BJ (cell line): ENCODE data around the gene TNFAIP1. TPM values are rescaled to one million over a fixed set of nuclear protein-coding genes. Genes with fewer than 3 reads are reported as not detected.
"Not testable (repeated sequence)": the region's sequence is repeated elsewhere in the genome, so short reads cannot be mapped to it uniquely, and the experiment has no call there.

Experiments
- CTCF ChIA-PET: fragments of 350-600 bp; formaldehyde crosslinking; extraction: SDS; loops from one replicate; lab custom pipeline; 2021; ENCODE audit warnings: antibody characterized with exemption, inconsistent platforms; lab: Yijun Ruan, JAX
- POLR2A ChIA-PET: fragments of 300-600 bp; sonication (Branson Sonifier 250); formaldehyde crosslinking; extraction: SDS; loops from one replicate; lab custom pipeline; 2021; ENCODE audit warnings: antibody characterized with exemption; lab: Charles Lee
- DNase-seq: peaks from one replicate; pipeline ENCODE4 v3.0.0-alpha.2; 2011; ENCODE audit warnings: low read depth
- H3K27me3 ChIP-seq: 2 replicates; pipeline ENCODE4 v1.6.0; 2011; ENCODE audit warnings: low read length; ENCODE audit not compliant: control insufficient read depth, insufficient read depth
- H3K36me3 ChIP-seq: 2 replicates; pipeline ENCODE4 v1.5.1; 2011; ENCODE audit warnings: low read length; ENCODE audit not compliant: control insufficient read depth, insufficient read depth
- H3K4me3 ChIP-seq: 2 replicates; pipeline ENCODE4 v1.5.1; 2011; ENCODE audit warnings: low read depth, mild to moderate bottlenecking, control low read depth, low read length
- CTCF ChIP-seq: IDR thresholded peaks from 2 replicates; pipeline ENCODE4 v1.5.1; 2011; ENCODE audit warnings: low read depth, mild to moderate bottlenecking, control low read depth, inconsistent platforms, low read length, moderate library complexity; ENCODE audit not compliant: insufficient read depth
- polyA plus RNA-seq: library from polyadenylated mRNA; depleted of rRNA; stranded (reverse); fragments of >200 nt; gene quantifications from 2 replicates; pipeline ENCODE4 v1.2.3, GENCODE V29; 2011

The TNFAIP1 gene
- polyA plus RNA-seq, 1 experiment, result 166 TPM

DNA sequence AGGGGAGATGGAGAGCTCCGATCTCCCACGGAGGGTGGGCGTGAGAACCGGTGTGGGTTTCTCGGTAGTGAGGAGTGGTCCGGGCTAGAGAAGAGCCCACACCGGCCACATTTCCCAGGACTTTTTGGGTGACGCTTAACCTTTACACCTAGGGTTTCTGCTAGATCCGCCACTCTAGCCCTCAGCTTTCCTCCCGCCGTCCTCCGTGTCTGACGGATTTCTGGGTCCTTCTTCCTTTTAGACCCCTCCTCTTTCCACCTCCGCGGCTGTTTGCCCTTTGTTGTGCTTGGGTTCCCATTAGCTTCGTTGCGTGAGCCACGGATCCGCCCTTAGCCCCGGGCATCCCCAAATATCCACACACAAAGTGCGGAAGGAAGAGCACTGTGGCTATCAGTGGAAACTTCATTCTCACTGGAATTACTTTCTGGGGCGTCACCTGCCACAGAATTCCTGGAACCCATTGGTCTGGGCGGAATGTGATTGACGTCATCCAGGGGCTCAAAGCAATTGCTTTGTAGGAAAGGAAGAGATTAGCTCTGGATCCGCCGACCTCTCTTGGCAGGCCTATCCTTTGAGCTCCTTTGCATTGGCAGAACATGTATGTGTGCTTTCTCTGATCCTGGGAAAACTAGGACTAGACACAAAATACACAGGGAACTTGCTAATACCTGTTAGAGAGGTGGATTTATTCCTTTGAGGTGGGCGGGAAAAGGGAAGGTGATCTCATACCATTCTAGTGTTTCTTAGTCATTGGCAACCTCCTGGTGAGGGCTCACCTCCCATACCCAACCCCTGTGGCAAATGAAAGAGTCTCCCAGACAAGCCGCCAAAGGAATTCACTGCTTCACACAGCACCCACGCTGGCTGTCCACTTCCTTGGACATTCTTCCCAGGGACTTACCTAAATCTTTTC, 654 bp downstream of the TNFAIP1 start:
- DNase-seq, result peak; percentile 60
- TF ChIP-seq CTCF, result no peak
- Histone ChIP-seq H3K27me3 (no peaks in the 10 kb centered on the region), H3K36me3 (peaks cover 20% of the 10 kb centered on the region), H3K4me3 (peak overlapping the region; percentile 94)
- ChIA-PET POLR2A (interaction anchor here (0.5 to 2.5 kb wide), 9 partner anchors 9 to 448 kb away, joined by 3 to 11 read pairs (median 5); partner anchors contain the start of gene POLDIP2), CTCF (interaction anchor here (1.0 to 3.0 kb wide), 8 partner anchors 10 to 531 kb away, joined by 3 to 12 read pairs (median 5); no protein-coding TSS in a partner anchor)

GRCh38 chr17:28338056-28338768, 2.7 kb downstream of the TNFAIP1 start:
- no peak overlapping the region for H3K4me3 ChIP-seq
- no peaks in the 10 kb centered on the region for H3K27me3 ChIP-seq
- TF ChIP-seq CTCF, result no peak
- peaks cover 31% of the 10 kb centered on the region for H3K36me3 ChIP-seq
- POLR2A ChIA-PET, result interaction anchor here (1.4 kb wide), 1 partner anchor 9 kb away, joined by 4 read pairs; no protein-coding TSS in a partner anchor
- CTCF ChIA-PET, result interaction anchor here (0.8 to 2.1 kb wide), 2 partner anchors 9 to 87 kb away, joined by 3 to 13 read pairs; no protein-coding TSS in a partner anchor
- DNase-seq, result no peak

- H3K36me3 ChIP-seq, result peaks cover 34% of the 10 kb centered on the region
- ChIA-PET POLR2A (interaction anchor here (0.8 kb wide), 1 partner anchor 9 kb away, joined by 8 read pairs; no protein-coding TSS in a partner anchor), CTCF (interaction anchor here (0.8 to 2.1 kb wide), 2 partner anchors 8 to 87 kb away, joined by 3 to 13 read pairs; no protein-coding TSS in a partner anchor)
- not testable (repeated sequence) for H3K27me3 ChIP-seq, DNase-seq, H3K4me3 ChIP-seq
These were observed 3.2 kb downstream of the TNFAIP1 start for GRCh38 chr17:28338769-28339212.

DNA sequence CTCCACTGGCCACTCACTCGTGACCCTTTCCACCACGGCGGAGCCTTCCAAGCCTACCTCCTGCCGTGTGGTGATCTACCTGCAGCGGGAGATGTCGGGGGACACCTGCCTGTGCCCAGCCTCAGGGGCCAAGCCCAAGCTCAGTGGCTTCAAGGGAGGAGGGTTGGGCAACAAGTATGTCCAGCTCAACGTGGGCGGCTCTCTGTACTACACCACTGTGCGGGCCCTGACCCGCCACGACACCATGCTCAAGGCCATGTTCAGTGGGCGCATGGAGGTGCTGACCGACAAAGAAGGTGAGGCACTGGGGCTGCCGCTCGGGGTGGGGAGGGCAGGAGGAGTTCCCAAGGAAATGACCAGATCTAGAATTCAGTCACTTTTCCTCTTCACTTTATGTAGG, 3.9 kb downstream of the TNFAIP1 start:
- no peak for TF ChIP-seq CTCF
- Histone ChIP-seq H3K27me3 (no peaks in the 10 kb centered on the region), H3K36me3 (peaks cover 40% of the 10 kb centered on the region), H3K4me3 (no peak overlapping the region)
- ChIA-PET CTCF (no interaction called here), POLR2A (interaction anchor here (0.8 kb wide), 1 partner anchor 8 kb away, joined by 8 read pairs; no protein-coding TSS in a partner anchor)
- DNase-seq, result no peak

- DNase-seq, result no peak
- no peaks in the 10 kb centered on the region for H3K27me3 ChIP-seq
- peaks cover 45% of the 10 kb centered on the region for H3K36me3 ChIP-seq
- ChIA-PET CTCF (interaction anchor here (0.9 kb wide), 1 partner anchor 448 kb away, joined by 3 read pairs; no protein-coding TSS in a partner anchor), POLR2A (no interaction called here)
- H3K4me3 ChIP-seq, result no peak overlapping the region
- no peak for TF ChIP-seq CTCF
These were observed 4.8 kb downstream of the TNFAIP1 start for GRCh38 chr17:28340374-28340773.
